K562 (cell line): ENCODE data around the gene APC. TPM values are rescaled to one million over a fixed set of nuclear protein-coding genes. Genes with fewer than 3 reads are reported as not detected.

Experiments used
- ATAC-seq: fragments of 200-7000 bp; cut with Tn5 transposase; 3 replicates; pipeline ENCODE4 v1.9.1; 2020; ENCODE audit warnings: moderate library complexity
- BruUV-seq: library from RNA; stranded (reverse); fragments of 400-500 nt; replicated peaks from 2 replicates; lab custom pipeline; 2021; lab: Mats Ljungman, UMichigan
- CTCF ChIA-PET: fragments of 300-600 bp; formaldehyde crosslinking; extraction: SDS; loops from one replicate; lab custom pipeline; 2021; ENCODE audit warnings: low intra/inter-chr PET ratio; lab: Yijun Ruan, JAX
- POLR2A ChIA-PET: fragments of 300-600, 350-650 bp; sonication (Branson Sonifier 250); formaldehyde crosslinking; extraction: SDS; loops from one replicate; lab custom pipeline; 2021; ENCODE audit warnings: antibody characterized with exemption, inconsistent platforms; lab: Yijun Ruan, JAX
- DNase-seq, 4 experiments: peaks; one replicate each; pipeline versions ENCODE4 v3.0.0 to v3.0.0-alpha.2; 2011 to 2018; ENCODE audit warnings: low spot score in 3 of 4, mixed read lengths in 3 of 4; ENCODE audit errors: extremely low read depth in 1 of 4
- FAIRE-seq: peaks from 2 replicates; lab custom pipeline; 2011; peaks lifted over from hg19 to GRCh38; lab: Jason Lieb, UNC
- H2AFZ ChIP-seq: 2 replicates; pipeline ENCODE4 v1.6.0; 2011; ENCODE audit warnings: low read depth, low read length, control low read depth, inconsistent platforms
- H3K27ac ChIP-seq: fragments of 200-600 bp; 3 replicates; pipeline ENCODE4 v1.8.0; 2011; ENCODE audit warnings: low read depth, mild to moderate bottlenecking, control low read depth, inconsistent platforms, low read length, moderate library complexity, mixed read lengths; ENCODE audit errors: extremely low read depth
- H3K27me3 ChIP-seq, 2 experiments: fragments of 300-600 bp in 1 of 2; 2 replicates in 1 of 2; 3 replicates in 1 of 2; pipeline versions ENCODE4 v1.6.0 to v1.8.0; 2011; ENCODE audit warnings: inconsistent platforms in 2 of 2, low read length in 2 of 2, mild to moderate bottlenecking in 1 of 2, mixed read lengths in 1 of 2, moderate library complexity in 1 of 2; ENCODE audit not compliant: control insufficient read depth in 2 of 2, insufficient read depth in 2 of 2
- H3K36me3 ChIP-seq: fragments of 300-600 bp; 3 replicates; pipeline ENCODE4 v1.8.0; 2011; ENCODE audit warnings: mild to moderate bottlenecking, low read length, inconsistent platforms; ENCODE audit not compliant: control insufficient read depth, insufficient read depth
- H3K4me1 ChIP-seq, 2 experiments: fragments of 200-600 bp in 1 of 2; replicated peaks in 1 of 2; 2 replicates in 1 of 2; 3 replicates in 1 of 2; pipeline versions ENCODE4 v1.5.1 to v1.8.0; 2011; ENCODE audit warnings: inconsistent platforms in 2 of 2, low read length in 2 of 2, mild to moderate bottlenecking in 1 of 2, mixed read lengths in 1 of 2, moderate library complexity in 1 of 2; ENCODE audit not compliant: control insufficient read depth in 2 of 2, insufficient read depth in 2 of 2
- H3K4me2 ChIP-seq: 2 replicates; pipeline ENCODE4 v1.6.1; 2011; ENCODE audit warnings: low read length, control low read depth, inconsistent platforms, mixed read lengths; ENCODE audit not compliant: insufficient read depth
- H3K4me3 ChIP-seq: fragments of 200-600 bp; sonication (generic), shearing (Covaris generic); 2 replicates; pipeline ENCODE4 v1.5.1; 2016; ENCODE audit warnings: control low read depth, inconsistent platforms
- H3K79me2 ChIP-seq: fragments of 200-600 bp; 3 replicates; pipeline ENCODE4 v1.8.0; 2011; ENCODE audit warnings: low read length, inconsistent platforms; ENCODE audit not compliant: control insufficient read depth, insufficient read depth
- H3K9ac ChIP-seq, 2 experiments: 2 replicates each; pipeline versions ENCODE4 v1.6.0 to v1.6.1; 2011; ENCODE audit warnings: low read depth in 2 of 2, low read length in 2 of 2, control low read depth in 1 of 2, inconsistent platforms in 1 of 2, mild to moderate bottlenecking in 1 of 2, mixed read lengths in 1 of 2; ENCODE audit not compliant: insufficient read depth in 1 of 2
- H3K9me1 ChIP-seq: one replicate; pipeline ENCODE4 v1.6.0; 2011; ENCODE audit warnings: inconsistent platforms, mild to moderate bottlenecking, low read length, moderate library complexity; ENCODE audit not compliant: control insufficient read depth, insufficient read depth
- H3K9me3 ChIP-seq: replicated peaks from 2 replicates; pipeline ENCODE4 v1.5.1; 2011; ENCODE audit warnings: low read depth, low read length, inconsistent platforms; ENCODE audit not compliant: control insufficient read depth, insufficient read depth
- H4K20me1 ChIP-seq: replicated peaks from 2 replicates; pipeline ENCODE4 v1.6.1; 2011; ENCODE audit warnings: low read length, inconsistent platforms, mixed read lengths; ENCODE audit not compliant: control insufficient read depth, insufficient read depth
- POLR3G ChIP-seq: IDR thresholded peaks from 2 replicates; pipeline ENCODE4 v1.6.1; 2011; ENCODE audit not compliant: insufficient read length, insufficient replicate concordance; ENCODE audit errors: extremely low read depth
- ZNF507 ChIP-seq: conservative IDR thresholded peaks from 2 replicates; pipeline ENCODE4 v1.6.1; 2017; ENCODE audit warnings: missing genetic modification characterization, missing compliant biosample characterization
- WGBS: fragments of 100-300 bp; shearing (Covaris generic); methylation state at CpG from one replicate; pipeline ENCODE4 v1.1.6; 2016; ENCODE audit warnings: low coverage, mixed read lengths; ENCODE audit not compliant: insufficient coverage; ENCODE audit errors: missing lambda C conversion rate; 5-methylcytosine and 5-hydroxymethylcytosine counted together
- in situ Hi-C: fragments of 300-500 bp; cut with MboI; formaldehyde crosslinking; loops from 4 replicates; pipeline ENCODE4 v1.15.0; 2018; ENCODE audit warnings: inconsistent platforms, mixed read lengths
- intact Hi-C: fragments of 100-400 bp; cut with micrococcal nuclease; formaldehyde crosslinking; loops from 2 replicates; pipeline ENCODE4 v1.14.2; 2022
- polyA plus RNA-seq, 8 experiments: library from polyadenylated mRNA; depleted of rRNA in 4 of 8; stranded (reverse) in 5 of 8; unstranded in 3 of 8; fragments of >200 nt; fragmentation: Nextera tagmentation in 2 of 8; fragmentation: Illumina TruSeq in 1 of 8; extraction: Ambion mirVana in 2 of 8; extraction: Trizol in 1 of 8; gene quantifications; 2 replicates each; pipeline versions ENCODE4 v1.2.1 to v1.2.3, GENCODE V29; 2011 to 2014; ENCODE audit warnings: inconsistent platforms in 1 of 8, missing spikeins in 1 of 8
- total RNA-seq, 7 experiments: library from RNA; depleted of rRNA in 6 of 7; stranded (reverse); fragments of >200 nt in 6 of 7; fragmentation: Illumina TruSeq in 2 of 7; extraction: Trizol in 2 of 7; gene quantifications; 2 replicates each; pipeline versions ENCODE4 v1.2.1 to v1.2.3, GENCODE V29; 2011 to 2021; ENCODE audit warnings: low replicate concordance in 1 of 7
- TF ChIP-seq, protein P1 (sequence below): sonication (generic); formaldehyde crosslinking; IDR thresholded peaks from 2 replicates; pipeline ENCODE4 v1.8.0; 2022; ENCODE audit warnings: missing genetic modification reagents, mild to moderate bottlenecking, moderate library complexity, borderline replicate concordance
- TF ChIP-seq, protein P2 (sequence below): fragments of 450-650 bp; IDR thresholded peaks from 2 replicates; pipeline ENCODE4 v1.6.1; 2018; ENCODE audit not compliant: partially characterized antibody
- TF ChIP-seq, protein P3 (sequence below), 2 experiments: fragments of 450-650 bp in 1 of 2; sonication (generic) in 1 of 2; formaldehyde crosslinking in 1 of 2; IDR thresholded peaks in 1 of 2; conservative IDR thresholded peaks in 1 of 2; 2 replicates each; pipeline versions ENCODE4 v1.6.1 to v1.8.1; 2016 to 2023; ENCODE audit warnings: mild to moderate bottlenecking in 2 of 2, moderate library complexity in 2 of 2, inconsistent platforms in 1 of 2, missing genetic modification reagents in 1 of 2

Gene APC
- total and polyA plus RNA-seq, 9 of the 15 experiments (the other 6 are each of a cell fraction or from before 2014, with no cell fraction given), result 5.7 to 29.5 (median 15.4) TPM

DNA sequence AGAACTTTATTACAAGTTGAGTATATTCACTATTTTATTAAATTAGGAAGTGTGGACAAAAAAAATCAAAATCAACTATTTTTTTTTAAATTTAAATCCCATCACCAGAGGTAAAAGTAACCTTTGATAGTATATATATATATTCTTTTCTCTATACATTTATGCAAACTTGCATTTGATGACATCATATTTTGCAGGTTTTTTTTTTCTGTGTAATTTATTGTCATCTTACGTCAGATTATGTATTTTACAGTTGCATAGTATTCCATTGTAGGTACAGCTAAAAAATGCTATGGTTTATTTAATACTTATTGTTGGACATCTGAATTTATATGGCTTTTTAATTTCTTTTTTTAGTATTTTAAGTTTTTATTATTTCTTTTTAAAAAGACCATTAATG is 25.5 kb downstream of the APC start:
- peaks cover 33% of the 10 kb centered on the region for H3K36me3 ChIP-seq
- intact Hi-C loops, result loop anchor here (5.0 kb wide), 1 partner anchor 586 kb away; no protein-coding TSS in a partner anchor

DNA sequence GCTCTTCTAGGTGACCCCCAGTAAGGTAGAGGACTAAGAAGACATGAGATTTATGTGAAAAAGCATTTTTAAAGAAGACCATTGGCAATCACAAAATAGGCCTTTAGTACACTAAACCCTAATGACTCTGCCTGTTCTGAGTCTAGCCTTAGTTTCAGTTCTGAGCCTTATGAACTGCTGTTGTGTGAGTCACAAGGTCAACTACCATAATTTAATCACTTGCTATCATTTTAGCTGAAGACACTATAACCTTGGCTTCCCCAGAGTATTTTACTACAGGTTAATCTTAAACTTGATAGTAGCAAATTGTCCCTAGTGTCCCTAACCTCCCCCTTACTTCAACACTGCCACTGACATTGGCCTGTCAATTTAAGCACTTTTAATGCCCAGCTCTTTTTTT is 34.4 kb downstream of the APC start:
- no peaks in the 10 kb centered on the region for H3K4me1 ChIP-seq
- ATAC-seq (no peak), DNase-seq (no peak), FAIRE-seq (no peak)
- POLR2A ChIA-PET, result no interaction called here
- no peaks in the 10 kb centered on the region for H3K9me1 ChIP-seq
- H3K27me3 ChIP-seq, result no peaks in the 10 kb centered on the region
- H3K9ac ChIP-seq, result no peak overlapping the region
- H3K4me3 ChIP-seq, result no peak overlapping the region
- H3K79me2 ChIP-seq, result no peaks in the 10 kb centered on the region
- no peak for TF ChIP-seq ZNF507
- TF ChIP-seq, protein P1, sequence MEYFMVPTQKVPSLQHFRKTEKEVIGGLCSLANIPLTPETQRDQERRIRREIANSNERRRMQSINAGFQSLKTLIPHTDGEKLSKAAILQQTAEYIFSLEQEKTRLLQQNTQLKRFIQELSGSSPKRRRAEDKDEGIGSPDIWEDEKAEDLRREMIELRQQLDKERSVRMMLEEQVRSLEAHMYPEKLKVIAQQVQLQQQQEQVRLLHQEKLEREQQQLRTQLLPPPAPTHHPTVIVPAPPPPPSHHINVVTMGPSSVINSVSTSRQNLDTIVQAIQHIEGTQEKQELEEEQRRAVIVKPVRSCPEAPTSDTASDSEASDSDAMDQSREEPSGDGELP, result no peak
- TF ChIP-seq, protein P2, sequence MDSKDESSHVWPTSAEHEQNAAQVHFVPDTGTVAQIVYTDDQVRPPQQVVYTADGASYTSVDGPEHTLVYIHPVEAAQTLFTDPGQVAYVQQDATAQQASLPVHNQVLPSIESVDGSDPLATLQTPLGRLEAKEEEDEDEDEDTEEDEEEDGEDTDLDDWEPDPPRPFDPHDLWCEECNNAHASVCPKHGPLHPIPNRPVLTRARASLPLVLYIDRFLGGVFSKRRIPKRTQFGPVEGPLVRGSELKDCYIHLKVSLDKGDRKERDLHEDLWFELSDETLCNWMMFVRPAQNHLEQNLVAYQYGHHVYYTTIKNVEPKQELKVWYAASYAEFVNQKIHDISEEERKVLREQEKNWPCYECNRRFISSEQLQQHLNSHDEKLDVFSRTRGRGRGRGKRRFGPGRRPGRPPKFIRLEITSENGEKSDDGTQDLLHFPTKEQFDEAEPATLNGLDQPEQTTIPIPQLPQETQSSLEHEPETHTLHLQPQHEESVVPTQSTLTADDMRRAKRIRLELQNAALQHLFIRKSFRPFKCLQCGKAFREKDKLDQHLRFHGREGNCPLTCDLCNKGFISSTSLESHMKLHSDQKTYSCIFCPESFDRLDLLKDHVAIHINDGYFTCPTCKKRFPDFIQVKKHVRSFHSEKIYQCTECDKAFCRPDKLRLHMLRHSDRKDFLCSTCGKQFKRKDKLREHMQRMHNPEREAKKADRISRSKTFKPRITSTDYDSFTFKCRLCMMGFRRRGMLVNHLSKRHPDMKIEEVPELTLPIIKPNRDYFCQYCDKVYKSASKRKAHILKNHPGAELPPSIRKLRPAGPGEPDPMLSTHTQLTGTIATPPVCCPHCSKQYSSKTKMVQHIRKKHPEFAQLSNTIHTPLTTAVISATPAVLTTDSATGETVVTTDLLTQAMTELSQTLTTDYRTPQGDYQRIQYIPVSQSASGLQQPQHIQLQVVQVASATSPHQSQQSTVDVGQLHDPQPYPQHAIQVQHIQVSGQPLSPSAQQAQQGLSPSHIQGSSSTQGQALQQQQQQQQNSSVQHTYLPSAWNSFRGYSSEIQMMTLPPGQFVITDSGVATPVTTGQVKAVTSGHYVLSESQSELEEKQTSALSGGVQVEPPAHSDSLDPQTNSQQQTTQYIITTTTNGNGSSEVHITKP, result no peak
- no peak overlapping the region for H3K4me2 ChIP-seq
- intact Hi-C loops (no loop called here), in situ Hi-C loops (loop anchor here (25.0 kb wide), 1 partner anchor 560 kb away; no protein-coding TSS in a partner anchor)
- H4K20me1 ChIP-seq, result no peaks in the 10 kb centered on the region
- BruUV-seq, result no TSS peak
- H3K36me3 ChIP-seq, result peaks cover 49% of the 10 kb centered on the region
- CTCF ChIA-PET, result no interaction called here
- H3K9me3 ChIP-seq, result no peaks in the 10 kb centered on the region
- H2AFZ ChIP-seq, result no peak overlapping the region
- no peak overlapping the region for H3K27ac ChIP-seq

More for the DNA sequence above, 25.5 kb downstream of the APC start:
- no TSS peak for BruUV-seq
- in situ Hi-C loops, result loop anchor here (25.0 kb wide), 1 partner anchor 551 kb away; no protein-coding TSS in a partner anchor
- no peak overlapping the region for H3K4me3 ChIP-seq
- DNase-seq (no peak), ATAC-seq (no peak), FAIRE-seq (no peak)
- no peak overlapping the region for H3K4me2 ChIP-seq
- CTCF ChIA-PET, result no interaction called here
- POLR2A ChIA-PET, result no interaction called here
- no peak overlapping the region for H3K9ac ChIP-seq
- WGBS, result 100% methylated on average over 1 of the region's 1 CpG
- no peak overlapping the region for H2AFZ ChIP-seq
- no peaks in the 10 kb centered on the region for H4K20me1 ChIP-seq
- no peak for TF ChIP-seq POLR3G
- TF ChIP-seq, protein P3, sequence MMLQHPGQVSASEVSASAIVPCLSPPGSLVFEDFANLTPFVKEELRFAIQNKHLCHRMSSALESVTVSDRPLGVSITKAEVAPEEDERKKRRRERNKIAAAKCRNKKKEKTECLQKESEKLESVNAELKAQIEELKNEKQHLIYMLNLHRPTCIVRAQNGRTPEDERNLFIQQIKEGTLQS (IDR thresholded peaks at IDR 0.05), result 0 out of 2 replicates have a peak, but pooled peaks have one; percentile 27
- TF ChIP-seq, protein P3 (CRISPR knock-in tag; conservative IDR thresholded peaks at IDR 0.05), result no peak
- H3K79me2 ChIP-seq, result no peaks in the 10 kb centered on the region
- no peaks in the 10 kb centered on the region for H3K4me1 ChIP-seq
- H3K27me3 ChIP-seq, result no peaks in the 10 kb centered on the region
- no peak overlapping the region for H3K27ac ChIP-seq
- H3K9me3 ChIP-seq, result no peaks in the 10 kb centered on the region
- H3K9me1 ChIP-seq, result no peaks in the 10 kb centered on the region
